HepG2 (cell line): Measurements from ENCODE around the gene ADAM22. TPM values are rescaled to one million over a fixed set of nuclear protein-coding genes. Genes with fewer than 3 reads are reported as not detected.

ENCODE experiments used
- ATAC-seq: fragments of 200-7000 bp; cut with Tn5 transposase; 3 replicates; pipeline ENCODE4 v1.9.1; 2020; ENCODE audit warnings: mild to moderate bottlenecking, moderate library complexity
- BruUV-seq: library from RNA; stranded (reverse); fragments of 400-500 nt; replicated peaks from 2 replicates; lab custom pipeline; 2021; lab: Mats Ljungman, UMichigan
- CTCF ChIA-PET: fragments of 300-600 bp; formaldehyde crosslinking; extraction: SDS; loops from one replicate; lab custom pipeline; 2021; ENCODE audit warnings: low total read pairs, inconsistent platforms, low intra/inter-chr PET ratio; lab: Yijun Ruan, JAX
- POLR2A ChIA-PET: fragments of 350-600 bp; sonication (Branson Sonifier 250); formaldehyde crosslinking; loops from one replicate; lab custom pipeline; 2020; ENCODE audit warnings: antibody characterized with exemption, inconsistent platforms; lab: Yijun Ruan, JAX
- DNase-seq: peaks from one replicate; pipeline ENCODE4 v3.0.0-alpha.2; 2015; ENCODE audit warnings: low spot score
- FAIRE-seq: peaks from 3 replicates; lab custom pipeline; 2011; peaks lifted over from hg19 to GRCh38; lab: Jason Lieb, UNC
- H2AFZ ChIP-seq: one replicate; pipeline ENCODE4 v1.6.1; 2011; ENCODE audit warnings: low read length, inconsistent platforms
- H3K27ac ChIP-seq: fragments of 300-600 bp; 3 replicates; pipeline ENCODE4 v1.8.0; 2011; ENCODE audit warnings: mixed run types, mild to moderate bottlenecking, mixed read lengths, low read length, inconsistent platforms; ENCODE audit not compliant: insufficient read depth; ENCODE audit errors: extremely low read length
- H3K27me3 ChIP-seq, 2 experiments: fragments of 200-600 bp in 1 of 2; 2 replicates in 1 of 2; 3 replicates in 1 of 2; pipeline versions ENCODE4 v1.6.0 to v1.8.0; 2011; ENCODE audit warnings: low read length in 2 of 2, mild to moderate bottlenecking in 2 of 2, moderate library complexity in 2 of 2, inconsistent platforms in 1 of 2; ENCODE audit not compliant: insufficient read depth in 2 of 2, control insufficient read depth in 1 of 2
- H3K36me3 ChIP-seq, 2 experiments: fragments of 200-600 bp in 1 of 2; replicated peaks in 1 of 2; 2 replicates in 1 of 2; 3 replicates in 1 of 2; pipeline versions ENCODE4 v1.5.1 to v1.8.0; 2011; ENCODE audit warnings: low read length in 2 of 2, inconsistent platforms in 1 of 2; ENCODE audit not compliant: insufficient read depth in 2 of 2, control insufficient read depth in 1 of 2
- H3K4me1 ChIP-seq: 2 replicates; pipeline ENCODE4 v1.5.1; 2012; ENCODE audit warnings: low read length, inconsistent platforms; ENCODE audit not compliant: insufficient read depth
- H3K4me2 ChIP-seq: 2 replicates; pipeline ENCODE4 v1.6.0; 2011; ENCODE audit warnings: low read depth, low read length, inconsistent platforms
- H3K4me3 ChIP-seq, 3 experiments: fragments of 200-600 bp in 1 of 3; sonication (generic), shearing (Covaris generic) in 1 of 3; replicated peaks in 1 of 3; 2 replicates each; pipeline ENCODE4 v1.5.1; 2011 to 2016; ENCODE audit warnings: low read length in 3 of 3, inconsistent platforms in 2 of 3, low read depth in 2 of 3, mild to moderate bottlenecking in 2 of 3, control low read depth in 1 of 3, mixed read lengths in 1 of 3; ENCODE audit not compliant: insufficient read depth in 1 of 3
- H3K79me2 ChIP-seq: one replicate; pipeline ENCODE4 v1.6.1; 2011; ENCODE audit warnings: low read length, inconsistent platforms; ENCODE audit not compliant: insufficient read depth
- H3K9ac ChIP-seq: 2 replicates; pipeline ENCODE4 v1.6.0; 2011; ENCODE audit warnings: mild to moderate bottlenecking, low read depth, low read length, inconsistent platforms; ENCODE audit not compliant: insufficient read depth
- H3K9me3 ChIP-seq: 2 replicates; pipeline ENCODE4 v1.5.1; 2012; ENCODE audit warnings: mild to moderate bottlenecking, low read length
- H4K20me1 ChIP-seq: 2 replicates; pipeline ENCODE4 v1.6.0; 2011; ENCODE audit warnings: inconsistent platforms, mild to moderate bottlenecking, low read length, moderate library complexity; ENCODE audit not compliant: insufficient read depth
- HMGA1 ChIP-seq: sonication (generic); formaldehyde crosslinking; conservative IDR thresholded peaks from 2 replicates; pipeline ENCODE4 v1.4.0; 2020; ENCODE audit warnings: missing genetic modification reagents
- MAFF ChIP-seq: IDR thresholded peaks from 2 replicates; pipeline ENCODE4 v1.6.1; 2011; ENCODE audit warnings: low read depth, low read length, improper control_type of control experiment
- MAFK ChIP-seq, 2 experiments: IDR thresholded peaks in 1 of 2; conservative IDR thresholded peaks in 1 of 2; 2 replicates each; pipeline ENCODE4 v1.6.1; 2011; ENCODE audit warnings: improper control_type of control experiment in 2 of 2, low read length in 2 of 2
- POLR2AphosphoS2 ChIP-seq: IDR thresholded peaks from 2 replicates; pipeline ENCODE4 v1.6.1; 2011; ENCODE audit warnings: low read depth, low read length, improper control_type of control experiment
- SMAD3 ChIP-seq: sonication (generic); formaldehyde crosslinking; IDR thresholded peaks from 2 replicates; pipeline ENCODE4 v1.4.0; 2020; ENCODE audit warnings: missing genetic modification reagents
- TSC22D2 ChIP-seq: sonication (generic); formaldehyde crosslinking; IDR thresholded peaks from 2 replicates; pipeline ENCODE4 v1.5.1; 2020; ENCODE audit warnings: missing genetic modification reagents, mild to moderate bottlenecking, borderline replicate concordance
- ZNF101 ChIP-seq: sonication (generic); formaldehyde crosslinking; IDR thresholded peaks from 2 replicates; pipeline ENCODE4 v1.4.0; 2020; ENCODE audit warnings: mild to moderate bottlenecking, low read depth, missing genetic modification reagents, borderline replicate concordance
- ZNF282 ChIP-seq: fragments of 450-650 bp; IDR thresholded peaks from 2 replicates; pipeline ENCODE4 v1.6.1; 2018; ENCODE audit not compliant: partially characterized antibody
- WGBS: methylation state at CpG from one replicate; pipeline ENCODE4 v1.1.6; 2017; ENCODE audit warnings: low lambda C conversion rate; 5-methylcytosine and 5-hydroxymethylcytosine counted together
- in situ Hi-C: cut with HindIII; loops from 2 replicates; pipeline ENCODE4 v1.10.0; 2017; ENCODE audit warnings: low pct_unique_long_range_greater_than_20kb; ENCODE audit not compliant: extremely low pct_ligation_motif_present
- intact Hi-C: fragments of 100-400 bp; cut with micrococcal nuclease; formaldehyde crosslinking; loops from one replicate; pipeline ENCODE4 v1.10.0; 2022; ENCODE audit not compliant: unreplicated experiment
- polyA plus RNA-seq, 8 experiments: library from polyadenylated mRNA; depleted of rRNA in 3 of 8; stranded (reverse) in 7 of 8; unstranded in 1 of 8; fragments of >200 nt; fragmentation: Illumina TruSeq in 4 of 8; extraction: Trizol in 4 of 8; gene quantifications; 2 replicates each; pipeline versions ENCODE4 v1.2.1 to v1.2.3, GENCODE V29; 2011 to 2016; ENCODE audit warnings: low read depth in 4 of 8, missing spikeins in 1 of 8, mixed read lengths in 1 of 8; ENCODE audit not compliant: insufficient read depth in 1 of 8
- total RNA-seq, 5 experiments: library from RNA; depleted of rRNA; stranded (reverse); fragments of >200 nt; fragmentation: Illumina TruSeq; extraction: Trizol; gene quantifications; 2 replicates each; pipeline ENCODE4 v1.2.3, GENCODE V29; 2016; ENCODE audit warnings: low read depth in 1 of 5

Gene ADAM22
- total and polyA plus RNA-seq, 2 of the 13 experiments (the other 11 are each of a cell fraction or from before 2014, with no cell fraction given), result 1.9 to 6.7 TPM

GRCh38 chr7:88140947-88141346 lies 206.9 kb downstream of the ADAM22 start:
- Histone ChIP-seq H3K4me1 (no peaks in the 10 kb centered on the region), H2AFZ (no peak overlapping the region), H3K27me3 (no peaks in the 10 kb centered on the region), H3K9me3 (no peaks in the 10 kb centered on the region), H4K20me1 (no peaks in the 10 kb centered on the region), H3K79me2 (no peaks in the 10 kb centered on the region), H3K9ac (no peak overlapping the region), H3K4me3 (no peak overlapping the region), H3K4me2 (no peak overlapping the region), H3K36me3 (no peaks in the 10 kb centered on the region), H3K27ac (no peak overlapping the region)
- no peak for DNase-seq
- ATAC-seq, result no peak
- no peak for FAIRE-seq
- BruUV-seq, result no TSS peak
- CTCF ChIA-PET, result no interaction called here
- in situ Hi-C loops, result no loop called here
- intact Hi-C loops, result no loop called here
- POLR2A ChIA-PET, result no interaction called here
- WGBS, result 33% methylated on average over 2 of the region's 2 CpGs
- TF ChIP-seq SMAD3 (CRISPR knock-in tag), result no peak
- no peak for TF ChIP-seq ZNF101
- no peak for TF ChIP-seq POLR2AphosphoS2
- TF ChIP-seq HMGA1 (CRISPR knock-in tag), result no peak
- TF ChIP-seq ZNF282, result no peak

GRCh38 chr7:88141479-88141878 lies 207.4 kb downstream of the ADAM22 start:
- H3K27ac ChIP-seq, result no peak overlapping the region
- H3K4me1 ChIP-seq, result no peaks in the 10 kb centered on the region
- DNase-seq, result no peak
- no peaks in the 10 kb centered on the region for H3K9me3 ChIP-seq
- in situ Hi-C loops (no loop called here), intact Hi-C loops (no loop called here)
- H3K9ac ChIP-seq, result no peak overlapping the region
- WGBS, result 78% methylated on average over 2 of the region's 2 CpGs
- POLR2A ChIA-PET, result no interaction called here
- no peak overlapping the region for H3K4me3 ChIP-seq
- no peaks in the 10 kb centered on the region for H4K20me1 ChIP-seq
- FAIRE-seq, result no peak
- no peaks in the 10 kb centered on the region for H3K79me2 ChIP-seq
- TF ChIP-seq TSC22D2 (CRISPR knock-in tag), result no peak
- TF ChIP-seq MAFK (conservative IDR thresholded peaks at IDR 0.05 in 1 of 2, IDR thresholded peaks at IDR 0.05 in 1 of 2; ENCODE audit: low read length in 2 of 2), result peak; percentile 36 to 57; a peak in 2 of 4 replicates
- TF ChIP-seq MAFF, result peak; percentile 11; the same call in 1 of the 2 replicates
- no peaks in the 10 kb centered on the region for H3K27me3 ChIP-seq
- no peaks in the 10 kb centered on the region for H3K36me3 ChIP-seq
- H2AFZ ChIP-seq, result no peak overlapping the region
- no TSS peak for BruUV-seq
- CTCF ChIA-PET, result no interaction called here
- no peak for ATAC-seq
- H3K4me2 ChIP-seq, result no peak overlapping the region
